HEK293 (cell line): ENCODE measurements around the gene IL10RA.

Experiments used
- EGR2 ChIP-seq: fragments of 450-650 bp; formaldehyde crosslinking; IDR thresholded peaks from 2 replicates; pipeline ENCODE4 v1.5.1; 2016; ENCODE audit warnings: low read depth, missing biosample characterization, missing genetic modification characterization
- FEZF1 ChIP-seq: fragments of 450-650 bp; formaldehyde crosslinking; IDR thresholded peaks from 2 replicates; pipeline ENCODE4 v1.5.1; 2016; ENCODE audit warnings: missing biosample characterization, missing genetic modification characterization
- GLIS2 ChIP-seq: fragments of 450-650 bp; formaldehyde crosslinking; IDR thresholded peaks from 2 replicates; pipeline ENCODE4 v1.5.1; 2016; ENCODE audit warnings: missing biosample characterization, missing genetic modification characterization
- SCRT2 ChIP-seq: fragments of 450-650 bp; formaldehyde crosslinking; IDR thresholded peaks from 2 replicates; pipeline ENCODE4 v1.5.1; 2016; ENCODE audit warnings: missing biosample characterization, missing genetic modification characterization
- SP7 ChIP-seq: fragments of 450-650 bp; formaldehyde crosslinking; IDR thresholded peaks from 2 replicates; pipeline ENCODE4 v1.5.1; 2016; ENCODE audit warnings: missing biosample characterization, missing genetic modification characterization
- YY2 ChIP-seq: fragments of 450-650 bp; formaldehyde crosslinking; IDR thresholded peaks from 2 replicates; pipeline ENCODE4 v1.5.1; 2016; ENCODE audit warnings: missing biosample characterization, missing genetic modification characterization
- ZEB2 ChIP-seq: fragments of 450-650 bp; formaldehyde crosslinking; IDR thresholded peaks from 2 replicates; pipeline ENCODE4 v1.5.1; 2016; ENCODE audit warnings: missing biosample characterization, missing genetic modification characterization
- ZFP37 ChIP-seq: fragments of 450-650 bp; formaldehyde crosslinking; IDR thresholded peaks from 2 replicates; pipeline ENCODE4 v1.5.1; 2016; ENCODE audit warnings: missing biosample characterization, missing genetic modification characterization
- ZNF175 ChIP-seq: fragments of 450-650 bp; formaldehyde crosslinking; IDR thresholded peaks from 2 replicates; pipeline ENCODE4 v1.5.1; 2016; ENCODE audit warnings: missing biosample characterization, missing genetic modification characterization
- ZNF211 ChIP-seq: fragments of 450-650 bp; formaldehyde crosslinking; IDR thresholded peaks from 2 replicates; pipeline ENCODE4 v1.5.1; 2016; ENCODE audit warnings: low read depth, missing biosample characterization, missing genetic modification characterization
- ZNF23 ChIP-seq: fragments of 450-650 bp; formaldehyde crosslinking; IDR thresholded peaks from 2 replicates; pipeline ENCODE4 v1.5.1; 2016; ENCODE audit warnings: missing biosample characterization, missing genetic modification characterization, borderline replicate concordance
- ZNF266 ChIP-seq: fragments of 450-650 bp; formaldehyde crosslinking; IDR thresholded peaks from 2 replicates; pipeline ENCODE4 v1.5.1; 2016; ENCODE audit warnings: missing biosample characterization, missing genetic modification characterization, low read depth
- ZNF521 ChIP-seq: fragments of 450-650 bp; formaldehyde crosslinking; IDR thresholded peaks from 2 replicates; pipeline ENCODE4 v1.5.1; 2017; ENCODE audit warnings: missing biosample characterization, mild to moderate bottlenecking, missing genetic modification characterization
- ZNF529 ChIP-seq: fragments of 450-650 bp; formaldehyde crosslinking; IDR thresholded peaks from 2 replicates; pipeline ENCODE4 v1.5.1; 2017; ENCODE audit warnings: missing genetic modification characterization, missing biosample characterization; ENCODE audit not compliant: insufficient replicate concordance
- ZNF549 ChIP-seq: fragments of 450-650 bp; IDR thresholded peaks from 2 replicates; pipeline ENCODE4 v1.5.1; 2018; ENCODE audit warnings: missing biosample characterization, missing genetic modification characterization, mild to moderate bottlenecking, inconsistent platforms, moderate library complexity
- ZNF596 ChIP-seq: fragments of 450-650 bp; IDR thresholded peaks from 2 replicates; pipeline ENCODE4 v1.5.0; 2018; ENCODE audit warnings: missing biosample characterization, mild to moderate bottlenecking, missing genetic modification characterization, moderate library complexity
- ZNF623 ChIP-seq: fragments of 450-650 bp; formaldehyde crosslinking; IDR thresholded peaks from 2 replicates; pipeline ENCODE4 v1.5.1; 2016; ENCODE audit warnings: missing biosample characterization, missing genetic modification characterization
- ZNF629 ChIP-seq: fragments of 450-650 bp; formaldehyde crosslinking; IDR thresholded peaks from 2 replicates; pipeline ENCODE4 v1.5.1; 2017; ENCODE audit warnings: missing biosample characterization, missing genetic modification characterization
- TF ChIP-seq, protein P1 (sequence below): fragments of 450-650 bp; formaldehyde crosslinking; IDR thresholded peaks from 2 replicates; pipeline ENCODE4 v1.5.1; 2016; ENCODE audit warnings: missing biosample characterization, missing genetic modification characterization
- TF ChIP-seq, protein P2 (sequence below): fragments of 450-650 bp; formaldehyde crosslinking; IDR thresholded peaks from 2 replicates; pipeline ENCODE4 v1.5.1; 2016; ENCODE audit warnings: missing biosample characterization, missing genetic modification characterization
- TF ChIP-seq, protein P3 (sequence below): fragments of 450-650 bp; formaldehyde crosslinking; IDR thresholded peaks from 2 replicates; pipeline ENCODE4 v1.5.1; 2017; ENCODE audit warnings: missing biosample characterization, missing genetic modification characterization
- TF ChIP-seq, protein P4 (sequence below): fragments of 450-650 bp; formaldehyde crosslinking; IDR thresholded peaks from 2 replicates; pipeline ENCODE4 v1.5.1; 2017; ENCODE audit warnings: missing biosample characterization, mild to moderate bottlenecking, missing genetic modification characterization, moderate library complexity
- TF ChIP-seq, protein P5 (sequence below): fragments of 450-650 bp; formaldehyde crosslinking; IDR thresholded peaks from 2 replicates; pipeline ENCODE4 v1.5.1; 2016; ENCODE audit warnings: missing biosample characterization, missing genetic modification characterization
- TF ChIP-seq, protein P6 (sequence below): fragments of 450-650 bp; IDR thresholded peaks from 2 replicates; pipeline ENCODE4 v1.5.1; 2018; ENCODE audit warnings: missing biosample characterization, missing genetic modification characterization
- TF ChIP-seq, protein P7 (sequence below): fragments of 450-650 bp; formaldehyde crosslinking; IDR thresholded peaks from 2 replicates; pipeline ENCODE4 v1.5.1; 2016; ENCODE audit warnings: missing biosample characterization, missing genetic modification characterization
- TF ChIP-seq, protein P8 (sequence below): fragments of 450-650 bp; formaldehyde crosslinking; IDR thresholded peaks from 2 replicates; pipeline ENCODE4 v1.5.1; 2017; ENCODE audit warnings: missing biosample characterization, missing genetic modification characterization

IL10RA gene

DNA sequence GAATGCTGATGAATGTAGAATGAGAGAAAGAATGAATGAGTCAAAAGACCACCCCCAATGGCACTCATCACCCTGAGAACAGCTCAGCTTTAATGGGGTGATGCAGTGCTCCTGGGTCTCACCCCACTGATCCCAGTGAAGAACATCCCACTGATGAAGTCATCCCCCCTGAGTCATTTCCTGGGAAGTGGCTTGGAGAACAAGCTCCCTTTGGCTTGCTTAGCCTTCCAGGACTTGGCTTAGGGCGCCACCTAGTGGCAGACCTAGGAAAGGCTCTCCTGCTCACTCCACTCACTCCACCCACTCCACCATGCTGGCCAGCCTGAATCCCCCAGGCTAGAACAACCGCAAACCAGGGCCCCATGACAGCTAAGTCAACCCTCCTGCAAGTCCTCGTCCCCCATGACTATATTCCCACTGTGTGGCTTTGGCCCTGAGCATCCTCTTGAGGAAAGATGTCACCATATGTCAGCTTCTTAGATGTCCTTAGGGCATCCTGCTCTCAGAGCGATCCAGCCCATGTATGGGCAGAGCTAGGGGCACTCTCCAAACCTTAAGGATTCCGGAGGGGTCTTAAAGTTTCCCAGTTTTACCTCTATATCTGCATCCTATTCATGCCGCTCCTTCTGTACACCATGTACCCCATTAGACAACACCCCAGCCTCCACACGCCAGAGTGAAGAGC is 39.2 kb upstream of the IL10RA start (continued):
- TF ChIP-seq, protein P1, sequence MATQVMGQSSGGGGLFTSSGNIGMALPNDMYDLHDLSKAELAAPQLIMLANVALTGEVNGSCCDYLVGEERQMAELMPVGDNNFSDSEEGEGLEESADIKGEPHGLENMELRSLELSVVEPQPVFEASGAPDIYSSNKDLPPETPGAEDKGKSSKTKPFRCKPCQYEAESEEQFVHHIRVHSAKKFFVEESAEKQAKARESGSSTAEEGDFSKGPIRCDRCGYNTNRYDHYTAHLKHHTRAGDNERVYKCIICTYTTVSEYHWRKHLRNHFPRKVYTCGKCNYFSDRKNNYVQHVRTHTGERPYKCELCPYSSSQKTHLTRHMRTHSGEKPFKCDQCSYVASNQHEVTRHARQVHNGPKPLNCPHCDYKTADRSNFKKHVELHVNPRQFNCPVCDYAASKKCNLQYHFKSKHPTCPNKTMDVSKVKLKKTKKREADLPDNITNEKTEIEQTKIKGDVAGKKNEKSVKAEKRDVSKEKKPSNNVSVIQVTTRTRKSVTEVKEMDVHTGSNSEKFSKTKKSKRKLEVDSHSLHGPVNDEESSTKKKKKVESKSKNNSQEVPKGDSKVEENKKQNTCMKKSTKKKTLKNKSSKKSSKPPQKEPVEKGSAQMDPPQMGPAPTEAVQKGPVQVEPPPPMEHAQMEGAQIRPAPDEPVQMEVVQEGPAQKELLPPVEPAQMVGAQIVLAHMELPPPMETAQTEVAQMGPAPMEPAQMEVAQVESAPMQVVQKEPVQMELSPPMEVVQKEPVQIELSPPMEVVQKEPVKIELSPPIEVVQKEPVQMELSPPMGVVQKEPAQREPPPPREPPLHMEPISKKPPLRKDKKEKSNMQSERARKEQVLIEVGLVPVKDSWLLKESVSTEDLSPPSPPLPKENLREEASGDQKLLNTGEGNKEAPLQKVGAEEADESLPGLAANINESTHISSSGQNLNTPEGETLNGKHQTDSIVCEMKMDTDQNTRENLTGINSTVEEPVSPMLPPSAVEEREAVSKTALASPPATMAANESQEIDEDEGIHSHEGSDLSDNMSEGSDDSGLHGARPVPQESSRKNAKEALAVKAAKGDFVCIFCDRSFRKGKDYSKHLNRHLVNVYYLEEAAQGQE (tag by site-specific recombination), result no peak
- peak; percentile 83 for TF ChIP-seq ZNF629 (tag by site-specific recombination)
- TF ChIP-seq, protein P2, sequence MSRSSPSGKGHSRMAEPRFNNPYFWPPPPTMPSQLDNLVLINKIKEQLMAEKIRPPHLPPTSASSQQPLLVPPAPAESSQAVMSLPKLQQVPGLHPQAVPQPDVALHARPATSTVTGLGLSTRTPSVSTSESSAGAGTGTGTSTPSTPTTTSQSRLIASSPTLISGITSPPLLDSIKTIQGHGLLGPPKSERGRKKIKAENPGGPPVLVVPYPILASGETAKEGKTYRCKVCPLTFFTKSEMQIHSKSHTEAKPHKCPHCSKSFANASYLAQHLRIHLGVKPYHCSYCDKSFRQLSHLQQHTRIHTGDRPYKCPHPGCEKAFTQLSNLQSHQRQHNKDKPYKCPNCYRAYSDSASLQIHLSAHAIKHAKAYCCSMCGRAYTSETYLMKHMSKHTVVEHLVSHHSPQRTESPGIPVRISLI (tag by site-specific recombination), result no peak
- TF ChIP-seq, protein P3, sequence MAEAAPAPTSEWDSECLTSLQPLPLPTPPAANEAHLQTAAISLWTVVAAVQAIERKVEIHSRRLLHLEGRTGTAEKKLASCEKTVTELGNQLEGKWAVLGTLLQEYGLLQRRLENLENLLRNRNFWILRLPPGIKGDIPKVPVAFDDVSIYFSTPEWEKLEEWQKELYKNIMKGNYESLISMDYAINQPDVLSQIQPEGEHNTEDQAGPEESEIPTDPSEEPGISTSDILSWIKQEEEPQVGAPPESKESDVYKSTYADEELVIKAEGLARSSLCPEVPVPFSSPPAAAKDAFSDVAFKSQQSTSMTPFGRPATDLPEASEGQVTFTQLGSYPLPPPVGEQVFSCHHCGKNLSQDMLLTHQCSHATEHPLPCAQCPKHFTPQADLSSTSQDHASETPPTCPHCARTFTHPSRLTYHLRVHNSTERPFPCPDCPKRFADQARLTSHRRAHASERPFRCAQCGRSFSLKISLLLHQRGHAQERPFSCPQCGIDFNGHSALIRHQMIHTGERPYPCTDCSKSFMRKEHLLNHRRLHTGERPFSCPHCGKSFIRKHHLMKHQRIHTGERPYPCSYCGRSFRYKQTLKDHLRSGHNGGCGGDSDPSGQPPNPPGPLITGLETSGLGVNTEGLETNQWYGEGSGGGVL, result no peak
- TF ChIP-seq ZNF175 (tag by site-specific recombination), result no peak
- no peak for TF ChIP-seq ZNF529
- peak; percentile 29; the same call in 1 of the 2 replicates for TF ChIP-seq GLIS2 (tag by site-specific recombination)
- TF ChIP-seq ZEB2, result peak; percentile 69
- TF ChIP-seq ZNF623 (tag by site-specific recombination), result no peak
- TF ChIP-seq ZNF211 (tag by site-specific recombination), result no peak
- no peak for TF ChIP-seq ZNF23 (tag by site-specific recombination)
- TF ChIP-seq, protein P4, sequence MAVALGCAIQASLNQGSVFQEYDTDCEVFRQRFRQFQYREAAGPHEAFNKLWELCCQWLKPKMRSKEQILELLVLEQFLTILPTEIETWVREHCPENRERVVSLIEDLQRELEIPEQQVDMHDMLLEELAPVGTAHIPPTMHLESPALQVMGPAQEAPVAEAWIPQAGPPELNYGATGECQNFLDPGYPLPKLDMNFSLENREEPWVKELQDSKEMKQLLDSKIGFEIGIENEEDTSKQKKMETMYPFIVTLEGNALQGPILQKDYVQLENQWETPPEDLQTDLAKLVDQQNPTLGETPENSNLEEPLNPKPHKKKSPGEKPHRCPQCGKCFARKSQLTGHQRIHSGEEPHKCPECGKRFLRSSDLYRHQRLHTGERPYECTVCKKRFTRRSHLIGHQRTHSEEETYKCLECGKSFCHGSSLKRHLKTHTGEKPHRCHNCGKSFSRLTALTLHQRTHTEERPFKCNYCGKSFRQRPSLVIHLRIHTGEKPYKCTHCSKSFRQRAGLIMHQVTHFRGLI, result no peak
- no peak for TF ChIP-seq ZNF266 (tag by site-specific recombination)
- TF ChIP-seq, protein P5, sequence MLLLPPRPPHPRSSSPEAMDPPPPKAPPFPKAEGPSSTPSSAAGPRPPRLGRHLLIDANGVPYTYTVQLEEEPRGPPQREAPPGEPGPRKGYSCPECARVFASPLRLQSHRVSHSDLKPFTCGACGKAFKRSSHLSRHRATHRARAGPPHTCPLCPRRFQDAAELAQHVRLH, result no peak
- TF ChIP-seq, protein P6, sequence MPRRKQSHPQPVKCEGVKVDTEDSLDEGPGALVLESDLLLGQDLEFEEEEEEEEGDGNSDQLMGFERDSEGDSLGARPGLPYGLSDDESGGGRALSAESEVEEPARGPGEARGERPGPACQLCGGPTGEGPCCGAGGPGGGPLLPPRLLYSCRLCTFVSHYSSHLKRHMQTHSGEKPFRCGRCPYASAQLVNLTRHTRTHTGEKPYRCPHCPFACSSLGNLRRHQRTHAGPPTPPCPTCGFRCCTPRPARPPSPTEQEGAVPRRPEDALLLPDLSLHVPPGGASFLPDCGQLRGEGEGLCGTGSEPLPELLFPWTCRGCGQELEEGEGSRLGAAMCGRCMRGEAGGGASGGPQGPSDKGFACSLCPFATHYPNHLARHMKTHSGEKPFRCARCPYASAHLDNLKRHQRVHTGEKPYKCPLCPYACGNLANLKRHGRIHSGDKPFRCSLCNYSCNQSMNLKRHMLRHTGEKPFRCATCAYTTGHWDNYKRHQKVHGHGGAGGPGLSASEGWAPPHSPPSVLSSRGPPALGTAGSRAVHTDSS (tag by site-specific recombination), result no peak
- TF ChIP-seq ZNF596, result no peak
- TF ChIP-seq YY2 (tag by site-specific recombination), result no peak
- TF ChIP-seq SP7 (tag by site-specific recombination), result peak; percentile 81
- TF ChIP-seq FEZF1 (tag by site-specific recombination), result no peak
- no peak for TF ChIP-seq ZNF521 (tag by site-specific recombination)
- peak; percentile 31; the same call in 1 of the 2 replicates for TF ChIP-seq SCRT2 (tag by site-specific recombination)
- TF ChIP-seq, protein P7, sequence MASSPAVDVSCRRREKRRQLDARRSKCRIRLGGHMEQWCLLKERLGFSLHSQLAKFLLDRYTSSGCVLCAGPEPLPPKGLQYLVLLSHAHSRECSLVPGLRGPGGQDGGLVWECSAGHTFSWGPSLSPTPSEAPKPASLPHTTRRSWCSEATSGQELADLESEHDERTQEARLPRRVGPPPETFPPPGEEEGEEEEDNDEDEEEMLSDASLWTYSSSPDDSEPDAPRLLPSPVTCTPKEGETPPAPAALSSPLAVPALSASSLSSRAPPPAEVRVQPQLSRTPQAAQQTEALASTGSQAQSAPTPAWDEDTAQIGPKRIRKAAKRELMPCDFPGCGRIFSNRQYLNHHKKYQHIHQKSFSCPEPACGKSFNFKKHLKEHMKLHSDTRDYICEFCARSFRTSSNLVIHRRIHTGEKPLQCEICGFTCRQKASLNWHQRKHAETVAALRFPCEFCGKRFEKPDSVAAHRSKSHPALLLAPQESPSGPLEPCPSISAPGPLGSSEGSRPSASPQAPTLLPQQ, result peak; percentile 74
- TF ChIP-seq EGR2 (tag by site-specific recombination), result peak; percentile 30; the same call in 1 of the 2 replicates
- TF ChIP-seq ZNF549, result no peak
- TF ChIP-seq, protein P8, sequence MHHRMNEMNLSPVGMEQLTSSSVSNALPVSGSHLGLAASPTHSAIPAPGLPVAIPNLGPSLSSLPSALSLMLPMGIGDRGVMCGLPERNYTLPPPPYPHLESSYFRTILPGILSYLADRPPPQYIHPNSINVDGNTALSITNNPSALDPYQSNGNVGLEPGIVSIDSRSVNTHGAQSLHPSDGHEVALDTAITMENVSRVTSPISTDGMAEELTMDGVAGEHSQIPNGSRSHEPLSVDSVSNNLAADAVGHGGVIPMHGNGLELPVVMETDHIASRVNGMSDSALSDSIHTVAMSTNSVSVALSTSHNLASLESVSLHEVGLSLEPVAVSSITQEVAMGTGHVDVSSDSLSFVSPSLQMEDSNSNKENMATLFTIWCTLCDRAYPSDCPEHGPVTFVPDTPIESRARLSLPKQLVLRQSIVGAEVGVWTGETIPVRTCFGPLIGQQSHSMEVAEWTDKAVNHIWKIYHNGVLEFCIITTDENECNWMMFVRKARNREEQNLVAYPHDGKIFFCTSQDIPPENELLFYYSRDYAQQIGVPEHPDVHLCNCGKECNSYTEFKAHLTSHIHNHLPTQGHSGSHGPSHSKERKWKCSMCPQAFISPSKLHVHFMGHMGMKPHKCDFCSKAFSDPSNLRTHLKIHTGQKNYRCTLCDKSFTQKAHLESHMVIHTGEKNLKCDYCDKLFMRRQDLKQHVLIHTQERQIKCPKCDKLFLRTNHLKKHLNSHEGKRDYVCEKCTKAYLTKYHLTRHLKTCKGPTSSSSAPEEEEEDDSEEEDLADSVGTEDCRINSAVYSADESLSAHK (tag by site-specific recombination), result no peak
- TF ChIP-seq ZFP37, result no peak
